Panc1 (cell line): Measurements from ENCODE around the gene PLCG2. TPM values are rescaled to one million over a fixed set of nuclear protein-coding genes. Genes with fewer than 3 reads are reported as not detected.

ENCODE experiments used
- ATAC-seq: fragments of 200-7000 bp; cut with Tn5 transposase; 2 replicates; pipeline ENCODE4 v1.9.1; 2020; ENCODE audit warnings: mild to moderate bottlenecking, moderate library complexity
- BruUV-seq: library from RNA; stranded (reverse); fragments of 400-500 nt; replicated peaks from 2 replicates; lab custom pipeline; 2021; lab: Mats Ljungman, UMichigan
- CTCF ChIA-PET: fragments of 300-600 bp; sonication (Branson Sonifier 250); formaldehyde crosslinking; loops from one replicate; lab custom pipeline; 2022; ENCODE audit warnings: antibody characterized with exemption; lab: Charles Lee
- POLR2A ChIA-PET: fragments of 300-600 bp; sonication (Branson Sonifier 250); formaldehyde crosslinking; loops from one replicate; lab custom pipeline; 2022; ENCODE audit warnings: antibody characterized with exemption; lab: Charles Lee
- DNase-seq: peaks from one replicate; pipeline ENCODE4 v3.0.0-alpha.2; 2010; ENCODE audit warnings: low read depth, low spot score
- H3K27ac ChIP-seq: 2 replicates; pipeline ENCODE4 v1.5.1; 2011; ENCODE audit warnings: mild to moderate bottlenecking, low read length, inconsistent platforms
- H3K27me3 ChIP-seq: fragments of 200-500 bp; sonication (Bioruptor generic); 2 replicates; pipeline ENCODE4 v1.6.0; 2014; ENCODE audit warnings: low read length, inconsistent platforms; ENCODE audit not compliant: control insufficient read depth, insufficient read depth
- H3K36me3 ChIP-seq: fragments of 200-500 bp; sonication (Bioruptor generic); 2 replicates; pipeline ENCODE4 v1.5.1; 2014; ENCODE audit warnings: inconsistent platforms, mild to moderate bottlenecking, low read length, moderate library complexity; ENCODE audit not compliant: control insufficient read depth, insufficient read depth
- H3K4me1 ChIP-seq: 2 replicates; pipeline ENCODE4 v1.5.1; 2011; ENCODE audit warnings: inconsistent platforms, mild to moderate bottlenecking, low read length, moderate library complexity; ENCODE audit not compliant: control insufficient read depth, insufficient read depth
- H3K4me3 ChIP-seq, 2 experiments: 2 replicates each; pipeline ENCODE4 v1.5.1; 2011 to 2012; ENCODE audit warnings: low read depth in 2 of 2, low read length in 2 of 2, mild to moderate bottlenecking in 2 of 2, inconsistent platforms in 1 of 2, moderate library complexity in 1 of 2
- H3K9me3 ChIP-seq: fragments of 200-500 bp; sonication (Bioruptor generic); 2 replicates; pipeline ENCODE4 v1.5.1; 2014; ENCODE audit warnings: low read depth, mild to moderate bottlenecking, inconsistent platforms, low read length, moderate library complexity; ENCODE audit not compliant: control insufficient read depth, insufficient read depth
- CTCF ChIP-seq: fragments of 450-650 bp; IDR thresholded peaks from 2 replicates; pipeline ENCODE4 v1.5.1; 2017; ENCODE audit warnings: mild to moderate bottlenecking
- POLR2AphosphoS5 ChIP-seq: IDR thresholded peaks from 2 replicates; pipeline ENCODE4 v1.6.1; 2012; ENCODE audit warnings: mild to moderate bottlenecking, low read depth, low read length, moderate library complexity
- SIN3A ChIP-seq: IDR thresholded peaks from 2 replicates; pipeline ENCODE4 v1.6.1; 2012; ENCODE audit warnings: low read depth, mild to moderate bottlenecking, low read length, moderate library complexity, borderline replicate concordance; ENCODE audit not compliant: insufficient read depth
- TCF7L2 ChIP-seq: IDR thresholded peaks from 2 replicates; pipeline ENCODE4 v1.6.1; 2011; ENCODE audit warnings: mild to moderate bottlenecking, low read depth, low read length, inconsistent platforms
- in situ Hi-C: cut with HindIII; loops from 2 replicates; pipeline ENCODE4 v1.10.0; 2016; ENCODE audit warnings: low sequenced_read_pairs, low pct_unique_long_range_greater_than_20kb
- intact Hi-C: fragments of 100-400 bp; cut with micrococcal nuclease; formaldehyde crosslinking; loops from one replicate; pipeline ENCODE4 v1.10.0; 2022; ENCODE audit not compliant: unreplicated experiment
- total RNA-seq: library from RNA; stranded (reverse); gene quantifications from one replicate; pipeline ENCODE4 v1.2.1, GENCODE V29; 2021; ENCODE audit not compliant: unreplicated experiment
- TF ChIP-seq, protein P1 (sequence below), 2 experiments: IDR thresholded peaks; 2 replicates each; pipeline ENCODE4 v1.6.1; 2011 to 2012; ENCODE audit warnings: low read depth in 2 of 2, control low read depth in 1 of 2, low read length in 1 of 2, mild to moderate bottlenecking in 1 of 2, moderate library complexity in 1 of 2; ENCODE audit not compliant: insufficient read depth in 1 of 2

The PLCG2 gene
- total RNA-seq, 1 experiment from 2014 or later: 10.8 TPM

GRCh38 chr16:81752225-81752875 is 26.7 kb upstream of the PLCG2 start:
- Histone ChIP-seq H3K4me3 (no peak overlapping the region), H3K27ac (no peak overlapping the region), H3K4me1 (no peaks in the 10 kb centered on the region), H3K27me3 (no peaks in the 10 kb centered on the region), H3K9me3 (no peaks in the 10 kb centered on the region), H3K36me3 (no peaks in the 10 kb centered on the region)
- no peak for DNase-seq
- BruUV-seq: no TSS peak
- ChIA-PET CTCF (interaction anchor here (0.6 kb wide), 1 partner anchor 15 kb away, joined by 3 read pairs; no protein-coding TSS in a partner anchor), POLR2A (no interaction called here)
- ATAC-seq: 0 out of 2 replicates have a peak, but pooled peaks have one; percentile 40
- TF ChIP-seq, protein P1, sequence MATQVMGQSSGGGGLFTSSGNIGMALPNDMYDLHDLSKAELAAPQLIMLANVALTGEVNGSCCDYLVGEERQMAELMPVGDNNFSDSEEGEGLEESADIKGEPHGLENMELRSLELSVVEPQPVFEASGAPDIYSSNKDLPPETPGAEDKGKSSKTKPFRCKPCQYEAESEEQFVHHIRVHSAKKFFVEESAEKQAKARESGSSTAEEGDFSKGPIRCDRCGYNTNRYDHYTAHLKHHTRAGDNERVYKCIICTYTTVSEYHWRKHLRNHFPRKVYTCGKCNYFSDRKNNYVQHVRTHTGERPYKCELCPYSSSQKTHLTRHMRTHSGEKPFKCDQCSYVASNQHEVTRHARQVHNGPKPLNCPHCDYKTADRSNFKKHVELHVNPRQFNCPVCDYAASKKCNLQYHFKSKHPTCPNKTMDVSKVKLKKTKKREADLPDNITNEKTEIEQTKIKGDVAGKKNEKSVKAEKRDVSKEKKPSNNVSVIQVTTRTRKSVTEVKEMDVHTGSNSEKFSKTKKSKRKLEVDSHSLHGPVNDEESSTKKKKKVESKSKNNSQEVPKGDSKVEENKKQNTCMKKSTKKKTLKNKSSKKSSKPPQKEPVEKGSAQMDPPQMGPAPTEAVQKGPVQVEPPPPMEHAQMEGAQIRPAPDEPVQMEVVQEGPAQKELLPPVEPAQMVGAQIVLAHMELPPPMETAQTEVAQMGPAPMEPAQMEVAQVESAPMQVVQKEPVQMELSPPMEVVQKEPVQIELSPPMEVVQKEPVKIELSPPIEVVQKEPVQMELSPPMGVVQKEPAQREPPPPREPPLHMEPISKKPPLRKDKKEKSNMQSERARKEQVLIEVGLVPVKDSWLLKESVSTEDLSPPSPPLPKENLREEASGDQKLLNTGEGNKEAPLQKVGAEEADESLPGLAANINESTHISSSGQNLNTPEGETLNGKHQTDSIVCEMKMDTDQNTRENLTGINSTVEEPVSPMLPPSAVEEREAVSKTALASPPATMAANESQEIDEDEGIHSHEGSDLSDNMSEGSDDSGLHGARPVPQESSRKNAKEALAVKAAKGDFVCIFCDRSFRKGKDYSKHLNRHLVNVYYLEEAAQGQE (IDR thresholded peaks at IDR 0.05; ENCODE audit: insufficient read depth in 1 of 2, low read depth in 2 of 2, low read length in 1 of 2): no peak
- no peak for TF ChIP-seq CTCF
- no peak for TF ChIP-seq TCF7L2
- TF ChIP-seq POLR2AphosphoS5: no peak
- no peak for TF ChIP-seq SIN3A
- in situ Hi-C loops: no loop called here
- intact Hi-C loops: no loop called here

DNA sequence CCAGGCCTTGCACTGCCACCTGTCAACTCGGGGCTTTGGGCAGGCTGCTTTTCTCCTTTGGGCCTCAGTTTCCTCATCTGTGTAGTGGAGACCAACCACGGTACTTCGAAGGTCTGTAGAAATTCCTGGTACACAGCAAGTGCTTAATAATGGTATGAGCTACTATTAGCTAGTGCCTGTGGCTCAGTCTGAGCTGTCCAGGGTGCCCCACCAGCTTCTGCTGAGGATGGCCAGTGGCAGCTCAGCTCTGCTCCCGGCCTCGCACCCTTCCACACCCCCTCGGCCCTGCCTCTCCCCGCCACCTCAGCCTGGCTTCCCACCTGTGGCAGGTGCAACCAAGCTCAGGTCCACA is 26.2 kb upstream of the PLCG2 start:
- H3K9me3 ChIP-seq: no peaks in the 10 kb centered on the region
- no peaks in the 10 kb centered on the region for H3K27me3 ChIP-seq
- DNase-seq (no peak), ATAC-seq (no peak)
- H3K27ac ChIP-seq: no peak overlapping the region
- no peak for TF ChIP-seq POLR2AphosphoS5
- TF ChIP-seq CTCF: no peak
- TF ChIP-seq SIN3A: no peak
- no peak for TF ChIP-seq TCF7L2
- TF ChIP-seq, protein P1 (IDR thresholded peaks at IDR 0.05; ENCODE audit: insufficient read depth in 1 of 2, low read depth in 2 of 2, low read length in 1 of 2): no peak
- BruUV-seq: no TSS peak
- in situ Hi-C loops (no loop called here), intact Hi-C loops (no loop called here)
- no peaks in the 10 kb centered on the region for H3K4me1 ChIP-seq
- no peak overlapping the region for H3K4me3 ChIP-seq
- ChIA-PET POLR2A (no interaction called here), CTCF (interaction anchor here (0.5 kb wide), 1 partner anchor 120 kb away, joined by 4 read pairs; no protein-coding TSS in a partner anchor)
- no peaks in the 10 kb centered on the region for H3K36me3 ChIP-seq
